NCI-H524 (cell line): ENCODE results near the gene AKAP6.

Experiments used
- DNase-seq, 2 experiments: peaks; one replicate each; lab custom pipeline; 2025; lab: John Stamatoyannopoulos, UW

The AKAP6 gene

DNA sequence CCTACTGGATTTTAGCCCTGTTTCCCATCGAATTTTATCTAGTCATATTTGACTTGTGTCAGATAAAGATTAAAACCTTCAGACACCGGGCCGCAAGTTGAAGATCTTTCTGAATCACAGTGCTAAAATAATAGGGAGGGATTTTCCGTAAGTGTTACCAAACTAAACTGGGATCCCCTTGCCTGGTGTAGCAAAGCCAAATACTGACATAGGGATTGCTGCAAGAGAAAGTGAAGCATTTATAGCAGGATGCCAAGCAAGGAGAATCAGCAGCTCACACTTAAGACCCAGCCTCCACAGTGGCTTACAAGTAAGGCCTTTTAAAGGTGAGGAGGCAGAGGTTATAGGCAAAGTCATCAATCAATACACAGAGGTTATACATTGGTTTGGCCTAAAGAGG is 147.4 kb downstream of the AKAP6 start:
- no peak for DNase-seq

DNA sequence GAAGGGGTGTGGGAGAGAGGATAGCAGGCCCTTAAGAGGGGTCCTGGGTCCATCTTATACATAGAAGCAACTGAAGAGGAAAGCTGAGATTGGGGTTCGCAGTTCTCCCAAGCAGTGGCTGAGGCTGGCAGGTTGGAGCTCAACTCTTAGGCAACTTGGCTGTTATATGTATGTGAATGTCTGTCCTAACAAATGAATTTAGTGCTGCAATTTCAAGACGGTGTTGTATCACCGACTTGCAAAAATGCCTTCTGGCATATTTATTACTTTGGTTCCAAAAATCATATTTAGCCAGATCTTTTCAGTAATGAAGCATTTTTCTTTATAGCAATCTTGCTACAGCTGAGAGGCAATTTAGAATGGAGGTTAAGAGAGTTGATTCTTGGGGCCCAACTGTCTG is 148.3 kb downstream of the AKAP6 start:
- no peak for DNase-seq

- no peak for DNase-seq
Observed at GRCh38 chr14:32478050-32478449, 149.0 kb downstream of the AKAP6 start.

DNA sequence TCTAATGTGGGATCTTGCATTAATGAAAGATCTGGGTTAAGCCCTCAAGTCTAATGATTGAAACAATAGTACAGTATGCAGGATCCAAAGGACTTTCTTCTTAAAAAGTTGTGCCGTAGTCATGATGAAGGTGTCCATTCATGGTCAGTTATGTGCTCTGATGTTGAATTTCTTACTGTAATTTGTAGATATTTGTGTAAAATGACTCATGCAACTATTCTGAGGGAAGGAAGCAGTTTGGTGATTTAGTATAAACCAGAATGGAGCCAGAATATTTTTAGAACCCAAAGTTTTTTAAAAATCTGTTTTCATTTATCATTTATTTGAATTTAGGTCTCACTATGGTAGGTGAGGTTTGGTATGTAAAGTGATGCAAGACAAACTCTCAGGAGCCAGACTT is 151.2 kb downstream of the AKAP6 start:
- DNase-seq = no peak

- DNase-seq = no peak
Observed at GRCh38 chr14:32481707-32482106, 152.6 kb downstream of the AKAP6 start.

- DNase-seq = peak; percentile 43 to 73
Observed at GRCh38 chr14:32491416-32492016, 162.4 kb downstream of the AKAP6 start.

DNA sequence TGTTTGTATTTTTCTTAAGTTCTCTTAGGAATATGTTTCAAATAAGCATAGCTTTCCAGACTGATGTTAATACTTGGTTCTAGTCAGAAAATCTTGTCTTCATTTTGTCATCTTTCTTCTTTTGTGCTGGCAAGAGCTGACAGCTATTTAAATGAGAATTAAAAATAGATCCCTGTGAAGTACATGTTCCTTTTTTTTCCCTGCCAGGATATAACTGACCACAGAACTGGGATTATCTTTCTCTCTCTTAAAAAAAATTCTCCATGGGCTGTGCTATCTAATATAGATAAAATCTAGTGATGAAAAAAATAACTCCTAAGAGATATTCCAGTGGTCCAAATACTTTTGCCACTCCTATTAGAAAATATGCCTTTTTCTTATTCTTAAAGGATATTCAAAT is 163.4 kb downstream of the AKAP6 start:
- DNase-seq = peak in 1 of 2 experiments; percentile 11

- DNase-seq = no peak
Observed at GRCh38 chr14:32494609-32495434, 165.7 kb downstream of the AKAP6 start.

- no peak for DNase-seq
Observed at GRCh38 chr14:32495435-32495734, 166.3 kb downstream of the AKAP6 start.

DNA sequence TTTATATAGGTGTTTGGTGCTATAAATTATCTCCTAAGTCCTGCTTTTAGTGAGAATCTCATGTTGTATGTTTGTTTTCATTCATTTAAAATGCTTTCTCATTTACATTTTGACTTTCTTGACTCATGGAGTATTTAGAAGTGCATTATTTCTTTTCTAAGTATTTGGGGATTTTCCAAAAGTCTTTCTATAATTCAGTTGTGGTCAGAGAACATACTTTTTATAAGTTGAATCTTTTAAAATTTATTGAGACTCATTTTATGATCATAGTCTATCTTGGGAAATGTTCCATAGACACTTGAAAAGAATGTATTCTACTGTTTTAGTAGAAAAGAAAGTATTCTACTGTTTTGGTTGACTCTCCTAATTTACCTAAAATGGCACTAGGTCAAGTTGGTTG is 168.2 kb downstream of the AKAP6 start:
- DNase-seq = no peak

GRCh38 chr14:32507029-32507984 is 178.2 kb downstream of the AKAP6 start:
- DNase-seq = no peak

- DNase-seq = no peak
Observed at GRCh38 chr14:32508281-32508680, 179.2 kb downstream of the AKAP6 start.

- DNase-seq = no peak
Observed at GRCh38 chr14:32509632-32510187, 180.6 kb downstream of the AKAP6 start.

DNA sequence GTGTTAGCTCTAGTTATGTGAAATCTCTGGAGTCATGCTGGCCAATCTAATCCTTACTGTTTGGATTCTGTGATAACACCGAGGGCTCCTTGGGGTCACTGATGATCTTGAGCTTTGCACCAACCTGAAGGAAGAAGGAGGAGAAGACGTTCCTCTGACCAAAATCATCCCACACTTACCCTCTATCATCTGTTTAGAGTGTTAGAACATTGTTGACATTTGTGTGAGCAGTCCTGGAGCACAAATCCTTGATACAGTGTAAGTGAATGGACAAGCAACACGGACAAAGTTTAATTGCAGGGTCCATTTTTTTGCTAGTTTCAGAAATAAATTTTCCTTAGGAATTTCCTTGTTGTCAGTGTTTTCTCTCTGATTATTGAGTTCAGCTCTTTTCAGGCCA is 181.7 kb downstream of the AKAP6 start:
- DNase-seq = no peak

- no peak for DNase-seq
Observed at GRCh38 chr14:32512348-32512747, 183.2 kb downstream of the AKAP6 start.

DNA sequence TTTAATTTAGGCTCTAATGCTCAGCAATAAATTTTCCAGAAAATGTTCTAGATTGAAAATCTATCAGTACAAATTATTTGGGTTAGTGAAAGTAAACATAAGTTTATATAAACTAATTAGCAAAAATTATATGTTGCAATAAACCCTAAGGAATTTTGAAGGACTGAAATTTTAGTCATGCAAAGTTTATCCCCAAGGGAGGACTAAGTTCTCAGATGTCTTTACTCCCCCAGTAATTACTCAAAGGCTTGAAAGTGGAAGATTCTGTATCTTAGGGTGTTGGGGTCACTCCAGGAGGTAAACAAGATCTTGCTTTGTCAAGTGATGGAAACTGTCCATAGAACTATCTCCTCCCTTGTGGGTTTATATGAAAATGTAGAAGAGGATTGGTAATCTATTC is 183.7 kb downstream of the AKAP6 start:
- DNase-seq = no peak

- DNase-seq = no peak
Observed at GRCh38 chr14:32513571-32514009, 184.5 kb downstream of the AKAP6 start.

DNA sequence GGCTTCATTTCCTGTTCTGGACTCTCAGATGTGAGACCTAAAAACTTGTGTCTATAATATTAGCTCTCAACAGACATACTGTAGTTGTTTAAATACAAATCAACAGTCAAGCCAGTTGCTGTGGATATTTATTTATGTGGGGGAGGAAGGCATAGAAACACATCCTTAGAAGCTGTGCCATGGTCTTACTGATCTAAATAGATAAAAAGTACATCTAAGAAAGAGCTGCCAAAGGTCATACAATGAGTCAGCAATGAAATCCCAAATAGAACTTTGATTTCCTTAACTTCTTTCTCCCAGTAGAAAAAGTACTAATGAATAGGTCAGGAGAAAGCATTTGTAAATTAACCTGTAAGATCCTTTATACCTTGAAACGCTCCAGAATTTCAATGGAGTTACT is 185.1 kb downstream of the AKAP6 start:
- no peak for DNase-seq

DNA sequence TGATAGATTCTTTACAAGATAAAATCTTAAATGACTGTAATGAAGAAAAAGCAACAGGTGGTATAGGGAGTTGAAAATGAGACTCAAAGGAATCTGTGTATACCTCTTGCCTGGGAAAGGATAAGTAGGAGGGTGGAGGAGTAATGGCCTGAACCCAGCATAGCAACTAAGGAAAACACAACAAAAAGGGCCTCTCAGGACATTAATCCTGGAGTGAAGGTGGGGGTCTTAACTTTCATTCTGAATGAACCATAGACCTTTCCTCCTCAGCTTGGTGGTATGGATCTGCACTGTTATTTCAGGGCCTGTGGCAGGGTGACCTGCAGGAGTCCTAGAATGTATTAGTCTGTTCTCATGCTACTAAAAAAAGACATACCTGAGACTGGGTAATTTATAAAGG is 185.6 kb downstream of the AKAP6 start:
- no peak for DNase-seq

GRCh38 chr14:32524609-32525375 is 195.7 kb downstream of the AKAP6 start:
- no peak for DNase-seq

DNA sequence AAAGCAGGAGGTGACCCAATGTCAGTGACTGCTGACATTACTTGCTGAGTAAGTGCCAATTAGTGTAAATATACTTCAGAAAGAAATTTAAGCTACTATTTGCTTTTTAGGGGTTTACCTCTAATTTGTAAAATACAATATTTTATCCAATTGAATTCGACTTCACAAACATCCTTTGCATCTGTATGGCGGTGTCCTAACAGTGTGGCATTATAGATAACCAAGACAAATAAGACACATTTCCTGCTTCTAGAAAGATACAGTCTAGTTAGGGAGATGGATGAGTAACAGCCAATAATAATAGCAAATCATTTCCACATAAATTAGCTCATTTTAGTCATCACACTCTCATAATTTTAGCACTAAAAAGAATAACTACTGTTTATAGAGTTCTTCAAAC is 196.5 kb downstream of the AKAP6 start:
- DNase-seq = no peak

- DNase-seq = no peak
Observed at GRCh38 chr14:32530800-32531199, 201.7 kb downstream of the AKAP6 start.
